ENCODE data around the gene NRXN3.

Gene NRXN3

GRCh38 chr14:79186523-79186922, 1016.4 kb downstream of the NRXN3 start:
- TF ChIP-seq CTCF (IDR thresholded peaks at IDR 0.05; ENCODE audit: low read depth, low read length, missing control alignments): no peak
- H3K4me3 ChIP-seq (ENCODE audit: low read depth, low read length): no peak overlapping the region
- no peak for DNase-seq (ENCODE audit: low read depth)

DNA sequence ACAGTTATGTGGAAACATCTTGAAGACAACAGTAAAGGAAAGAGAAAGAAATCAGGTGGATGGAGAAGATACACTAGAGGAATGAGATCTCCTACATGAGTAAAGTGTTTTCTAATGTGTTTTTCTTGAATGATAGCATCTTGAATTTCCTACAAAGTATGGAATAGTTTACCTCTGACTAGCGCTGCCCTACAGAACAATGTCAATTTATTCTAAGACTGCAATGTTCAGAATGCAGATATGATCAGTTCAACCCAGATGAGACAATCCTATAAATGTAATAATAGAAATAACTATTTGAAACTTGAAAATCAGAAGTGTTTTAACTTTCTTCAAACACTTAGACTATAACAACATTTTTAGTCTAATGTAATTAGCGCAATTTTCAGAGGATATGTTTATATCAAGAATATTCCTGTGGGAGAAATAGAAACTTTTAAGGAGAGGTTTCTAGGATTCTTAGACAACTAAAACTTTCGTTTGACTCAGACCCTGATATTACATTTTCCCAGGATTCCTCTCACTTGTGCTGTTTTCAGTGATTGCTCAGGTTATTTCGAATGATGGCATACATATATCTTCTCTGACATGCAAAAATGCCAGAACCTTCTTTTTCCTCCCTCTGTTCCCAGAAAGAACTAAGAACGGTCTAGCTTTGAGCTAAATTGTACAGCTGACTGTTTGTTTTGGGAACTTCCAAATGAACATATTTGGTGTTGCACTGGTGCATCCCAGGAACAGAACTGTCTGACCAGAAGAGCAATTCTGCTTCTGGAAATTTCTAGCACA, 1023.7 kb downstream of the NRXN3 start:
- H3K4me3 ChIP-seq (ENCODE audit: low read depth, low read length): no peak overlapping the region
- no peak for TF ChIP-seq CTCF (IDR thresholded peaks at IDR 0.05; ENCODE audit: low read depth, low read length, missing control alignments)
- DNase-seq (ENCODE audit: low read depth): no peak

- DNase-seq (ENCODE audit: low read depth): no peak
- H3K4me3 ChIP-seq (ENCODE audit: low read depth, low read length): no peak overlapping the region
- TF ChIP-seq CTCF (IDR thresholded peaks at IDR 0.05; ENCODE audit: low read depth, low read length, missing control alignments): no peak
These were observed 1026.0 kb downstream of the NRXN3 start for GRCh38 chr14:79196216-79196615.

GRCh38 chr14:79197516-79197915, 1027.3 kb downstream of the NRXN3 start:
- no peak for TF ChIP-seq CTCF (IDR thresholded peaks at IDR 0.05; ENCODE audit: low read depth, low read length, missing control alignments)
- no peak overlapping the region for H3K4me3 ChIP-seq (ENCODE audit: low read depth, low read length)
- no peak for DNase-seq (ENCODE audit: low read depth)

DNA sequence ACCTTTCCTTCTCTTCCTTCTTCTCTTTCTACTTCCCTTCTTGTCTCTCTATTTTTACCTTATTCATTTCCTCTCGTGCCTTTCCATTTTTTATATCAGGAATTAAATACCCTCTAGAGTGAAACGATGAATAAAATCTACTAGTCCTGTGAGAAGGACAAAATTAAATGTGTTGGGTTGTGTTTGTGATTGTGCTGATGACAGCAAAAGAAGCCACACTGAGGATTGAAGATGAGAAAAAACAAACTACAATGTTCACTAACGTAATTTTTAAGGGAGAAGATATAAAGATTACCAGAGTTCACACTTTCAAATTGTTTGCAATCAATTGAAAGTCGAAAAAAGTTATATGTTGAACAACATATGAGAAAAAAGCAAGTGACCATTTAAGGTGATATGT, 1029.0 kb downstream of the NRXN3 start:
- no peak overlapping the region for H3K4me3 ChIP-seq (ENCODE audit: low read depth, low read length)
- DNase-seq (ENCODE audit: low read depth): no peak
- TF ChIP-seq CTCF (IDR thresholded peaks at IDR 0.05; ENCODE audit: low read depth, low read length, missing control alignments): no peak

GRCh38 chr14:79201564-79202207, 1031.5 kb downstream of the NRXN3 start:
- TF ChIP-seq CTCF (IDR thresholded peaks at IDR 0.05; ENCODE audit: low read depth, low read length, missing control alignments): no peak
- no peak for DNase-seq (ENCODE audit: low read depth)
- H3K4me3 ChIP-seq (ENCODE audit: low read depth, low read length): no peak overlapping the region
